Measurements from ENCODE around the gene ATP5MG. TPM values are rescaled to one million over a fixed set of nuclear protein-coding genes. Genes with fewer than 3 reads are reported as not detected.
"Not testable (repeated sequence)": the region's sequence is repeated elsewhere in the genome, so short reads cannot be mapped to it uniquely, and the experiment has no call there.

The ATP5MG gene, protein sequence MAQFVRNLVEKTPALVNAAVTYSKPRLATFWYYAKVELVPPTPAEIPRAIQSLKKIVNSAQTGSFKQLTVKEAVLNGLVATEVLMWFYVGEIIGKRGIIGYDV
- total RNA-seq: 196 TPM

DNA sequence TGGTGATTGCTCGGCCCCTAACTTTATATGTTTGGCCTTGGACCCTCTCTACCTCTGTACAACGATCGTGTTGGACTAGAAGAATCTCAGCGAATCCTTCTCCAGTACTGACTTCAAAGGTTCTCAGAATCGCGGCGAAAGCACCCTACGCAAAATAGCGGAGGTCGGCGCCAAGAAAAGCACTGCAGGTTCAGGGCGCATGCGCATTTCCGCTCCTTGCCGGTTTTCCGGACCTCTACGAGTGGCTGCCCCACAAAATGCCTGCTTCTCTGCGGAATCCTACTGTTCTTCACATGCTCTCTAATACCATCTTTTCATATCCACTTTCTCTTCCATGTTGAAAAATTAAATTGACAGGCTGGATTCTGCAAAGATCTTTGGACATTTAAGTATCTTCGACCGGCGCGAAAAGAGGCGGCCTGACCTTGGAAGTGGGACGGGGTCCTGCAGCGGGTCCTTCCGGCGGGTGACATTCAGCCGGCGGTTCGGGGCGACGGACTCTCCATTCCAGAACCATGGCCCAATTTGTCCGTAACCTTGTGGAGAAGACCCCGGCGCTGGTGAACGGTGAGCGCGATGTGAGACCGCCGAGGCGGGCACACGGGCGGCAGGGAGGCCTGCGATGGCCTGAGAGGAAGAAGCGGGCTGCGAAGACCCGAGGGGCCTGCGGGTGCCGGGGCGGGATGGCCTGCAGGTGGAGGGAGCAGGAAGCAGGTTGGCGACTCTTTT lies at the start of gene ATP5MG:
ATP5MG (plus strand) TSS at position 456 of the 729 bp plus-strand sequence; CDS start at position 516, 60 bp downstream.
- DNase-seq (ENCODE audit: low spot score): peak; percentile 93

DNA sequence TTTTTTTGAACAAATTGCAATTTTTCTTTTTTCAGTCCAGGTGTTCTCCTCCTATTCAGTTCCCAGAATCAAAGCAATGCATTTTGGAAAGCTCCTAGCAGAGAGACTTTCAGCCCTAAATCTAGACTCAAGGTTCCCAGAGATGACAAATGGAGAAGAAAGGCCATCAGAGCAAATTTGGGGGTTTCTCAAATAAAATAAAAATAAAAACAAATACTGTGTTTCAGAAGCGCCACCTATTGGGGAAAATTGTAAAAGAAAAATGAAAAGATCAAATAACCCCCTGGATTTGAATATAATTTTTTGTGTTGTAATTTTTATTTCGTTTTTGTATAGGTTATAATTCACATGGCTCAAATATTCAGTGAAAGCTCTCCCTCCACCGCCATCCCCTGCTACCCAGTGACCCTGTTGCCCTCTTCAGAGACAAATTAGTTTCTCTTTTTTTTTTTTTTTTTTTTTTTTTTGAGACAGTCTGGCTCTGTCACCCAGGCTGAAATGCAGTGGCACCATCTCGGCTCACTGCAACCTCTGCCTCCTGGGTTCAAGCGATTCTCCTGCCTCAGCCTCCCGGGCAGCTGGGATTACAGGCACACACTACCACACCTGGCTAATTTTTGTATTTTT lies 48.2 kb upstream of the ATP5MG start:
- no peak for DNase-seq (ENCODE audit: low spot score)

DNA sequence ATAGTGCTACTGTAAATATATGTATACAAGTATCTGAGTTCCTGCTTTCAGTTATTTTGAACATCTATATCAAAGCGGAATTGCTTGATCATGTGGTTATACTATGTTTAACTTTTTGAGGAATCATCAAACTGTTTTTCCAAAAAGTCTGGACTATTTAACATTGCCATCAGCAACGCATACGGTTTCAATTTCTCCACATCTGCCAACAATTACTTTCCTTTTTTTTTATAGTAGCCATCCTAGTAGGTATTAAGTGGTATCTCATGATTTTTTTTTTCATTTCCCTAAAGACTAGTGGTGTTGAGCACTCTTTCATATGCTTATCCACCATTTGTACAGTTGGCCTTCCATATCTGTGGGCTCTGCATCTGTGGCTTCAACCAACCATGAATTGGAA lies 43.3 kb upstream of the ATP5MG start:
- no peak for DNase-seq (ENCODE audit: low spot score)

DNA sequence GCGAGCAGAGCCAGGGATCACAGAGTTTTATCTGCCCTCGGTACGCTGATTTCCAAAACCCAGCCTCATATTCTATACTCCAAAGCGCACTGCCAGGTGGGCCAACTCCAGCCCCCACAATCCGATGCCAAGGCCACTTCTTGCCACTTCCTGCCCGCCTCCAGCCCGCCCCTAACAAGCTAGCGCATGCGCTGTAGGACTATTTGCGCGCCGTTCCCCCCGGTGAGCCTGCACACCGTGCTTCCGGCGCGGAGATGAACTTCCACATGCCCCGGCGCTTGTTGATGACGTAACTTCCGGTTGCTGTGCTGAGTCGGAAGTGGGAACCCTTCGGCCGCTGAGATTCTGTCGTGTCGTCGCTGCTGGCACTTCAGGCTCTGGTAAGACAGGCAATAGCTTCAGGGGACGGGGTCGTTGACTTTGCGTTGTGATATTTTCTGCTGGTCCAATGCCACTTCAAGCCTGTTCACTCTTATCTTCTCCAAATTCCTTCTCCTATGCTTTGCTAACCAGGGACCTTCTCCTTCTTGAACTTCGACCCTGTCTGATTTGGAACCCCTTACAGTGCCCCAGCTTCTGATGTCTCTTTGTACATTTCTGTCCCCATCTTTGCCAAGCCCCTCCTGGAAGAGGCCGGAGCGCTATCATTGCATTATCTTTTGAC lies 42.0 kb upstream of the ATP5MG start, which contains the start of gene UBE4A:
UBE4A (plus strand) TSS at position 306 of the 664 bp plus-strand sequence. CDS start 5,481 bp downstream, outside the sequence.
- peak; percentile 97 for DNase-seq (ENCODE audit: low spot score)

DNA sequence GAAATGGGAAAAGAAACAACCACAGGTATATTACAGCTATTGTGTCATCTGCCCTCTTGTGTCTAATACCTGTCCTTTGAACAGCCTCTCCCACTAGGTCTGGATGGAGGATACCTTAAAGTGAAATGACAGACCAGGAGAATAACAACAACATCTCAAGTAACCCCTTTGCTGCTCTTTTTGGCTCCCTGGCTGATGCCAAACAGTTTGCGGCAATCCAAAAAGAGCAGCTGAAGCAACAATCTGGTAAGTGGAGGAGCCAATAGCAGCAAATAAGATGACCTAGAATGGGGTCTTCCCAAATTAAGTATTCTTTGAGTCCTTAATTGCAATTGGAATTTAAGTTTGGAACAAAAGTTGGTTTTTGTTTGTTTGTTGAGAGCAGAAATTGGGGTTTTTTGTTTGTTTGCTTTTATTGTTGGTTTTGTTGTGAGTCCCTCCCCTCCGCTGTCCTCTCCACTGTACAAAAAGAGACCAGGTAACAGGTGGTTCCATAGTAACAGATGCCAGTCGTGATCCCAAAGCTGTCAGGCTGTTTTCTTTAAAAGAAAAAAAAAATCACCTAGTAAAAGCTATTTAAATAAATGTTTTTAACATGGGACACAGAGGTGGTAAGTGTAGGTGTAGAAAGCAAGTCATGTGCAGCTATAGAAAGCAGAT lies 36.3 kb upstream of the ATP5MG start:
- no peak for DNase-seq (ENCODE audit: low spot score)

DNA sequence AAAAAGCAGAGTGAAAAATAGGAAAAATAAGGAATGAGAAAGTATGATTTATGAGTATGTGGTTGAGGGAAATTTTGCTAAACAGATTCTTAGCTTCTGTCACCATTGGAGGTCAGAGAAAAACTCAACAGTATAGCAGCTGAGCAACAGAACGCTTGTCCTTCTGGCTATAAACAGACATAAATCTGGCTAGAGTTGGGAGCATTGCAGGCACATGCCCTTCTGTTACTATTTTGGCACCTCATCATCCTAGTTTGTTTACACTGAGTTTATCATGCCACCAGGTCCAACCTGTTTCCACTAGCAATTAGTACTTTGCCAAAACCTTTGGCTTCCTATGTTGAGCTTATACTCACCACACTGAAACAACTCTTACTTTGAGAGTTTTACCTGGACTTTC lies 35.1 kb upstream of the ATP5MG start:
- no peak for DNase-seq (ENCODE audit: low spot score)

DNA sequence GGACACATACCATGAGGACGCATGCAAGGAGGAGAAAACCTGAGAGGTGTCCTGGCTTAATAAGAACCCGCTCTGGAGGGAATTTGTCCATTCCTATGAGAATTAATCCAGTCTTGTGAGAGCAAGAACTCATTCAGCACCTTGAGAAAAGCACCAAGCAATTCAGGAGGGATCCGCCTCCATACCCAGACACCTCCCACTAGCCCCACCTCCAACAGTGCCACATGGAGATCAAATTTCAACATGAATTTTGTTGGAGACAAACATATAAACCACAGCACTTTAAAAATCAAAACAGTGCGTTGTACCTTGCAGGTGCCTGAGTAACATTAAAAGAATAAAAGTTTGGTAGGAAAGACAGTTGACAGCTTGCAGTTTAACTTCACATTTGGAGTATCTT lies 30.6 kb upstream of the ATP5MG start:
- DNase-seq (ENCODE audit: low spot score): no peak

DNA sequence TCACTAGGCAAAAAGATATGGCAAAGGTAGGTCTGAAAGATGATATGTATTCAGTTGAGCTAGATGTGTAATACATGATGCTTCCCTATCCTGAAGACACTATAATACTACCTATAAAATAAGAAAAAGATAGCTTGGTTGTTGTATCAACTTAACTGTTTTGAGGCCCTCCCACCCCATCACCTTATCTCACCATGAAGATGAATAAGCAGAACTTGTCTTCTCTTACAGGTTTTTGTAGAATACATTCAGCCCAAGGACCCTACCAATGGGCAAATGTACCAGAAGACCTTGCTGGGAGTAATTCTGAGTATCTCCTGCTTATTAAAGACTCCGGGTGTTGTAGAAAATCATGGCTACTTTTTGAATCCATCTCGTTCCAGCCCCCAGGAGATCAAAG lies 28.1 kb upstream of the ATP5MG start:
- DNase-seq (ENCODE audit: low spot score): no peak

DNA sequence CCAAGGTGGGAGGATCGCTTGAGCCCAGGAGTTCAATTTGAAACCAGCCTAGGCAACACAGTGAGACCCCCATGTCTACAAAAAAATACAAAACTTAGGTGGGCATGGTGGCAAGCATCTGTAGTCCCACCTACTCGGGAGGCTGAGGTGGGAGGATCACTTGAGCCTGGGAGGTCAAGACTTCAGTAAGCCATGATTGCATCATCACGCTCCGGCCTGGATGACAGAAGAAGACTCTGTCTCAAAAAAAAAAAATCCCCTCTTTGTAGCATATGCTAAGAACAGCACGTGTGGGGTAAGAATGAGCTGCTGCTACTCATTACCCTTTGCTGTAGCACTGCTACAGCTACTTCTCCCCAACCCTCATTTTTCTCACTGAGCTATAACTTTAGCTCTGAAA lies 27.5 kb upstream of the ATP5MG start:
- no peak for DNase-seq (ENCODE audit: low spot score)

DNA sequence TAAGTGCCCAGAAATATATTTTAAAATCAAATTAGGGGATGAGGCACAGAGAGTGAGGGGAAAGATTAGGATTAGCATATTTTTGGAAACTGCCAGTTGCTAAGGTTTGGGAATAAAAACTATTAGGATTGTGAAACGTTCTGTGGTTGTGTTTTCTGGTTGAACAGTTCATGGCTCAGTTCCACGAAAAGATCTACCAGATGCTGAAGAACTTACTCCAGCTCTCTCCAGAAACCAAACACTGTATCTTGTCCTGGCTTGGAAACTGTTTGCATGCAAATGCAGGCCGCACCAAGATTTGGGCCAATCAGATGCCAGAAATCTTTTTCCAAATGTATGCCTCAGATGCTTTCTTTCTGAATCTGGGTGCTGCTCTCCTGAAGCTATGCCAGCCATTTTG lies 26.7 kb upstream of the ATP5MG start:
- no peak for DNase-seq (ENCODE audit: low spot score)

DNA sequence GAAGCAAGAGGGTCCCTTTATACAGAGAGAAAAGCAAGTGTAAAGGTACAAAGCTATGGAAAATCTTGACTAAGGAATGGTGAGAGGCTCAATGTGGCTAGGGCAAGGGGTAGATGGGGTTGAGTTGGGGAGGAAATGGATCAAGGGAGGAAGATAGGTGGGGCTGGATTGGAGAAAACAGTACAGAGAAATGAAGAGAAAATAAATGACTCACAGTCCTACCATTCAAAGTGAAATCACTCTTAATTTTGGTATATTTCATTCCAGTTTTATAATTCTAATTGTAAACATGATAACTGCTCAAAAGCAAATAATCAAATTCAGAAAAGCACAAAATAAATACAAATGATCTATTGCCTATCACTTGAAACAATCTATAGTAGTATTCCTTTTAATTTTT lies 25.4 kb upstream of the ATP5MG start:
- DNase-seq (ENCODE audit: low spot score): no peak

DNA sequence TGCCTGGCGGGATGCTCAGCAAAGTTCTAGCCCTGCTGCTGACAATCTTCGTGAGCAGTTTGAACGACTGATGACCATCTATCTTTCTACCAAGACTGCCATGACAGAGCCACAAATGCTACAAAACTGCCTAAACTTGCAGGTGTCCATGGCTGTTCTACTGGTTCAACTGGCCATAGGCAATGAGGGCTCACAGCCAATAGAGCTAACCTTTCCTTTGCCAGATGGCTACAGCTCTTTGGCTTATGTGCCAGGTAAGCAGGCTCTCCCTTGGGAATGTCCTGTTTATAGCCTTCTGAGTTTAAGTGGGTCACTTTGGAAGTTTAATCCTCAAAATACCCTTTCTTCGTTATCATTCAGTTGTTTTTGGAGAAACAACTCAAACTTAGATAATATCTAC lies 21.9 kb upstream of the ATP5MG start:
- DNase-seq (ENCODE audit: low spot score): no peak

DNA sequence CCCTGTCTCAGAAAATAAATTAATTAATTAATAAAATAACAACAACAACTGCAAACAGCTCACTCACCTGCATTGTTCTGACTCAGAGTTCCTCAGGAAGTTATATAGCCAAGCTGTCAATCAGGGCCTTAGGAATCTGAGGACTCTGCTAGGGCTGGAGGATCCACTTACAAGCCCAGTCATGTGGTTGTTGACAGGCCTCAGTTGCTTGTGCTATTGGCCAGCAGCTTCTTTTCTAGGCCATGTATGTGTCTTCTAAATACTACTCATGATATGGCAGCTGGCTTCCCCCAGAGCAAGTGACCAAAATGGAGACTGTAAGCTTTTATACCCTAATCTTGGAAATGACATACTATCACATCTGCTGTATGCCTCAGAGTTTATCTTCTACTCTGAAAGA lies 20.8 kb upstream of the ATP5MG start:
- DNase-seq (ENCODE audit: low spot score): no peak

DNA sequence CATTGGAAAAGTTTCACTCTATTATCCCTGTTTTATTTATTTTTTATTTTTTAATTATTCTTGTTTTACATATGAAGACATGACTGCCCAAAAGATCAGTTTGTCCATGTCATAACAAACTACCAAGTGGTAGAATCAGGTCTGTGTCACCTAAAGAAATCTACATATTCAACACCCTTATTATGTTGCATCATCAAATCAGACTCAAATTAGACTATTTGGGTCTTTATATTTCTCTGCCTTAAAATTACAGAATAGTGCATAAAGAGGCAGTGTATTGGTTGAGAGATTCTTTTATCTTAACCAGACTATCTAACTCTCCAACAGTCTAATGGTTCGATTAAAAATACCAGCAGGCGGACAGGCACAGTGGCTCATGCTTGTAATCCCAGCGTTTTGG lies 18.5 kb upstream of the ATP5MG start:
- DNase-seq (ENCODE audit: low spot score): no peak

DNA sequence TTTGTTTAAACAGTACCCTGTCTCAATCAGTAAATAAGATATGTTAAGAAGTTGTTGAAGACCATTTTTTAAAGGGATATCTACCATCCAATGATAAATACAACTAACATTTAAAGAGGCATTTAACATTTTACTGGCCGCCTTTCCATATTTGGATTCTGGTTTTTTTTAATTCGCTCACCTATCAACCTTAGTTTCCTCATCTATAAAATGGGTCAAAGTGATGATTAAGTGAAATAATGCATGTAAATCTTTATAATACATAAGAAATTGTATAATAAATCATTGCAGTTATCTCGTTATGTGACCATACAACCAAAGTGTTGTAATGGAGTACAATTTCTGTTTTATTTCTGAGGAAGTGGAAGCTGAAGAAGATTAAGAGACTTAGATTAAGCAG lies 17.7 kb upstream of the ATP5MG start:
- no peak for DNase-seq (ENCODE audit: low spot score)

DNA sequence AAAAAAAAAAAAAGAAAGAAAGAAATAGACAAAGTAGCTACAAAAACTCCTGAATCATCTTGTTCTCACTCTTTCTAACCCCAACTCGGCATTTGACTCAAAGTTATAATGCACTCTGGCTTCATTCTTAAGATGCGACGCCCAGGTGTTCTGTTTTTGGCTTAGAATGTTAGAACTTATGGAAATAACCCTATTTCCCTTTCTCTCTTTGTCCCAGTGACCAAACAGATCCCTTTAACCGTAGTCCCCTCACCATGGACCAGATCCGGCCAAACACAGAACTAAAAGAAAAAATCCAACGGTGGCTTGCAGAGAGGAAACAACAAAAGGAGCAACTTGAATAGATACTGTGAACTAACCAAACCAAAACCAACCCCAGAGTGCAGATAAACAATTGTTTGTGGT lies 5.3 kb upstream of the ATP5MG start:
- no peak for DNase-seq (ENCODE audit: low spot score)

DNA sequence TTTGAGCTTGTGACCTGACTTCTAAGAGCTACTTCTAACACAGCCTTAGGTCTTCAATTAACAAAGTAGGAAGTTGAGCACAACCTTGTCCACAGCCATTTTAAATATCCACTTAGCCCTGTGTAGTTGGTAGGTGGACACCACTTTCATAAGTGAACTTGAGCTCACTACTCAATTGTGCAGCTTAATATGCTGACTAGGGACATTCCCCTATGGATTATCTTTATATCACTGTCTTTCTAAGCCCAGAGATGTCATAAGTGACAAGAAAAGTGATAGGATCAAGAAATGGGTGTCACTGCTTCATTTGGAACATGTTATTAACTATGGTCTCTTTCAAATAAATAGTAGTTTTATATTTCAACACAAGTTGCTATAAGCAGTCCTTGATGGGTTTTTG lies 4.0 kb upstream of the ATP5MG start:
- DNase-seq (ENCODE audit: low spot score): no peak

DNA sequence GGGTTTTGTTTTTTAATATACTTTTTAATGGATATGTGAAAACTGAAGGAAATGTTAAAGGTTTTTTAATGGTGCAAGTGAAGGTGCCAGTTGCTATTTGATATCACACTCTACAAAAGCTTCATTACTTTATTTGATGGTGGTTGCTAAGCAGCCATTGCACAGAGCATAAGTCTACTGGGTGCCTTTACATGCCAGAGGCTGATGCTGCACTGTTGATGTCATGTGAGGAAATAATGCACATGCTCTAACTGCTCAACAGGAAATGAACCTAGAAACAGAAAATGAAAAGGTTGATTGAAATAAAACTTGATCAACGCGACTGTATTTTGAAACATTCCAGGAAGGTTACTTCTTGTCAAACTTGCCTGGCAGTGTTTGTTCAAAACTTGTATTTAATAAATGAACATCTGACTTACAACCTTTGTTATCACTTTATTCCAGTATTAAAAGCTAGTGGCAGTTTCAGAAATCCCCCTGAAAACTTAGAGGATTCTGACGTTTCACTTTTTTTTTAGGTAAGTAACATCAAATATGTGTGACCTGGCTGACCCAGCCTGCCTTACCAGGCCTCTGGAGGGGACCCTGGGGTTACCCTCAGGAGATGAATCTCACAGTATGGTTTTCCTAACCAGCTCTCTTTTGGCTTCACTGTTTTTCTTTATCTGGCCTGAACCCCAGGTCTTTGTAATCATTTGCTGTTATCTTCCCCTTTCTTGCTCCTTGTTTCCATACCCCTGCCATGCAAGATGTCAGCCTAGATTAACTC lies 2.4 kb upstream of the ATP5MG start:
- DNase-seq (ENCODE audit: low spot score): no peak

DNA sequence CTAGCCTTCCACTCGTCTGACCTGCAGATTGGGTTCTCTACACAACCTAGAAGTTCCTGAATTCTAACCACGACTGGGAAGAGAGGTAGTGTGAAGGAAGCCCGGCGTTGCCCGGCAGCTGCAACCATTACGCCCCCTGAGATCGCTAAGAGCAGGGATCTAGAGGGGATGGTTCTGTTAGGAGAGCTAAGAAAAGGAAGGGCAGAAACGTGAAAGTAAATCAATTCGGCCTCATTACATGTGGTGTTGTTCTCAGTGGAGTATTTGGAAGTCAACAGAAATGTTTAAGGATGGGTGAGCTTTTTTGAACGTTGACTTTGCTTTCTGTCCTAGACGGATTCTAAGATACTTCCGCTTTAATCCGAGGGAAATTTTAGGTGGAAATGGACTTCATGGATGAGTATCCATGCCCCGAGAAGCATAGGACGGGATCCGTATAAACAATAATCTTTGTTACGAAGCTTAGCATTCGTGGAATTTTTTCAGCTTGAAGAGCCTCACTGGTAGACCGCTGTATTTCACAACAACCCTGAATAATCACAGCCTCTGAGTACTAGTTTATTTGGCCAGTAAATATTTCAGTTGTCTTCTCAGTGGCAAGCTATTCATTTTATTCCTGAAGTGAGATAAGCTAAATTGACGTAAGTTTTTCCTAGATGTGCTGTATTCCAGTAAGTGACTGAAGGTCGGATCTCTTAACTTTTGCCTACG lies 629 bp downstream of the ATP5MG start:
- DNase-seq (ENCODE audit: low spot score): no peak

DNA sequence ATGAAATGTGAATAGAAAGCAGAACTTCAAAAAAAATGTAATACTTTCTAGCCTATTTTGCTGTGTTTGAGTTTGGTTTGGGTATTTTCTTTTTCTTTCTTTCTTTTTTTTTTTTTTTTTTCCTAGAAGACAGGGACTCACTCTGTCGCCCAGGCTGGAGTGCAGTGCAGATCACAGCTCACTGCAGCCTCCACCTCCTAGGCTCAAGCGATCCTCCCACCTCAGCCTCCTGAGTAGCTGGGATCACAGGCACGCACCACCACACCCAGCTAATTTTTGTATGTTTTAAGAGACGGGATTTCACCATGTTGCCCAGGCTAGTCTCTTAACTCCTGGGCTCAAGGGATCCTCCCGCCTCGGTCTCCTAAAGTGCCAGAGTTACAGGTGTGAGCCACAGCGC lies 1.2 kb downstream of the ATP5MG start:
- DNase-seq (ENCODE audit: low spot score): not testable (repeated sequence)
